ENCODE data around the gene DDX41. TPM values are rescaled to one million over a fixed set of nuclear protein-coding genes. Genes with fewer than 3 reads are reported as not detected.
A peak's percentile ranks its signal among the peaks of the same experiment; 100 is the strongest.

Gene DDX41
- total RNA-seq, 1 donor from 2014 or later: 117 TPM

DNA sequence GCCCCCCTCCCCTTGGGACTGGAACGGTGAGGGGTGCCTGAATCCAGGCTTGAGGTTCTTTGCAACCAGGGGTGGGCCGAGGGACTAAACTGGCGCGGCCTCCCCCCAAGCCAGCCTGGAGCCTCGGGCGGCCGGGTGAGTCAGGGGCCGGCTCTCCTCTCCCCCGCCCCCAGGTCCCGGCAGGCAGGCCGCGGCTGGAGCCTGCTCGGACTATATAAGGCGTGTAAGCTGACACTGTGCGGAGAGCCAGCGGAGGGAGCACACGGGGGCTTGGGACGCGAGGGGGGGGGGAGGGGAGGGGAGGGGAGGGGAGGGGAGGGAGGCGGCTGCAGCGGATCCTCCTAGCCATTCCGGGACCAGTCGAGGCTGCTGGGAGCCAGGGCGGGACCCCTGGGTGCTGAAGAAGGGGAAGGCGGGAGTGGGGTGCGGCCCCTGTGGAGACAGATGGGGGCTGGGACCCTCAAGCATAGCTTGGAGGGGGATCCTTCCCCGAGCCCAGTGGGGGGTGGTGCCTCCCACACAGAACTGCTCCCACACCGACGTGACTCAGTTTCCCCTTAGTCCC lies 20.0 kb downstream of the DDX41 start:
- TF ChIP-seq, protein P1, sequence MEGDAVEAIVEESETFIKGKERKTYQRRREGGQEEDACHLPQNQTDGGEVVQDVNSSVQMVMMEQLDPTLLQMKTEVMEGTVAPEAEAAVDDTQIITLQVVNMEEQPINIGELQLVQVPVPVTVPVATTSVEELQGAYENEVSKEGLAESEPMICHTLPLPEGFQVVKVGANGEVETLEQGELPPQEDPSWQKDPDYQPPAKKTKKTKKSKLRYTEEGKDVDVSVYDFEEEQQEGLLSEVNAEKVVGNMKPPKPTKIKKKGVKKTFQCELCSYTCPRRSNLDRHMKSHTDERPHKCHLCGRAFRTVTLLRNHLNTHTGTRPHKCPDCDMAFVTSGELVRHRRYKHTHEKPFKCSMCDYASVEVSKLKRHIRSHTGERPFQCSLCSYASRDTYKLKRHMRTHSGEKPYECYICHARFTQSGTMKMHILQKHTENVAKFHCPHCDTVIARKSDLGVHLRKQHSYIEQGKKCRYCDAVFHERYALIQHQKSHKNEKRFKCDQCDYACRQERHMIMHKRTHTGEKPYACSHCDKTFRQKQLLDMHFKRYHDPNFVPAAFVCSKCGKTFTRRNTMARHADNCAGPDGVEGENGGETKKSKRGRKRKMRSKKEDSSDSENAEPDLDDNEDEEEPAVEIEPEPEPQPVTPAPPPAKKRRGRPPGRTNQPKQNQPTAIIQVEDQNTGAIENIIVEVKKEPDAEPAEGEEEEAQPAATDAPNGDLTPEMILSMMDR (IDR thresholded peaks at IDR 0.05): no peak
- peak; percentile 78 to 96 for DNase-seq (ENCODE audit: low spot score in 2 of 2)
- Histone ChIP-seq H3K4me1 (peaks cover 29 to 47% of the 10 kb centered on the region in 2 donors), H3K36me3 (peaks cover 16 to 29% of the 10 kb centered on the region in 2 donors), H3K27me3 (no peaks in the 10 kb centered on the region), H3K9me3 (no peaks in the 10 kb centered on the region), H3K4me3 (peak overlapping the region; percentile 92 to 93), H3K27ac (peak overlapping the region; percentile 96 to 99)
- intact Hi-C loops (cut with DNase I): loop anchor here (1.0 to 5.0 kb wide), 4 partner anchors 20 to 185 kb away; partner anchors contain the start of genes GRK6 and MXD3

DNA sequence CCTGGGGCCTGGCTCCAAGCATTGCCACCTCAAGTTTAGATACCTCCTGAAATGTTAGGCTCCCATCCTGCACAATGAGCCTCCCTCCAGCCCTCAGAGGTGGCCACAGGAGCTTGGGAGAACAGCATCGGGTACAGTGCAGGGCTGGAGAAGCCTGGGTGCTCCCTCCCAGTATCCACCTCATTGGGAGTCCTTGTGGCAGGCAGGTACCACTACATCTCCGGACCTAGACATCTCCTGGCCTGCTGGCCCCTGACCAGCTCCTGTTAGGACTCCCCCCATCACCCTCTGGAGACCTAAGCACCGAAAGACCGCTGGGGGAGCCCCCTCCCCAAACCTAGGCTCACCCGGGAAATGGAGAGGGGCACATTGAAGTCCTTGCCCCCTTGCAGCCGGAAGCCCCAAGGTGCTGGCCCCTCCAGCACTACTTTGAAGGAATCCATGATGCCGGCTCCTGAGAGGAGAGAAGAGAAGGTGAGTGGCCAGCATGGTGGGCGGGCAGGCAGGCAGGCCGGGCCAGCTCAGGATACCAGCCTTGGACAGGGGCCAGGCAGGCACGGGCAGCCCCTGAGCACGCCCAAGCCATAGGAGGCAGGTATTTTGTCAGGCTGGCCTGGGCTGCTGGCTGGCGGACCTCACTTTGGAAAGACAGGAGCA lies 20.6 kb downstream of the DDX41 start:
- intact Hi-C loops (cut with DNase I): loop anchor here (2.0 to 5.0 kb wide), 2 partner anchors 51 to 184 kb away; partner anchors contain the start of gene MXD3
- Histone ChIP-seq H3K4me3 (peak overlapping the region; percentile 92 to 93), H3K4me1 (peaks cover 35 to 52% of the 10 kb centered on the region in 2 donors), H3K27me3 (no peaks in the 10 kb centered on the region), H3K9me3 (no peaks in the 10 kb centered on the region), H3K36me3 (peaks cover 22 to 35% of the 10 kb centered on the region in 2 donors), H3K27ac (peak overlapping the region; percentile 96 to 99)
- TF ChIP-seq, protein P1 (IDR thresholded peaks at IDR 0.05): peak in 2 of 3 experiments; percentile 13 to 19
- no peak for DNase-seq (ENCODE audit: low spot score in 2 of 2)

DNA sequence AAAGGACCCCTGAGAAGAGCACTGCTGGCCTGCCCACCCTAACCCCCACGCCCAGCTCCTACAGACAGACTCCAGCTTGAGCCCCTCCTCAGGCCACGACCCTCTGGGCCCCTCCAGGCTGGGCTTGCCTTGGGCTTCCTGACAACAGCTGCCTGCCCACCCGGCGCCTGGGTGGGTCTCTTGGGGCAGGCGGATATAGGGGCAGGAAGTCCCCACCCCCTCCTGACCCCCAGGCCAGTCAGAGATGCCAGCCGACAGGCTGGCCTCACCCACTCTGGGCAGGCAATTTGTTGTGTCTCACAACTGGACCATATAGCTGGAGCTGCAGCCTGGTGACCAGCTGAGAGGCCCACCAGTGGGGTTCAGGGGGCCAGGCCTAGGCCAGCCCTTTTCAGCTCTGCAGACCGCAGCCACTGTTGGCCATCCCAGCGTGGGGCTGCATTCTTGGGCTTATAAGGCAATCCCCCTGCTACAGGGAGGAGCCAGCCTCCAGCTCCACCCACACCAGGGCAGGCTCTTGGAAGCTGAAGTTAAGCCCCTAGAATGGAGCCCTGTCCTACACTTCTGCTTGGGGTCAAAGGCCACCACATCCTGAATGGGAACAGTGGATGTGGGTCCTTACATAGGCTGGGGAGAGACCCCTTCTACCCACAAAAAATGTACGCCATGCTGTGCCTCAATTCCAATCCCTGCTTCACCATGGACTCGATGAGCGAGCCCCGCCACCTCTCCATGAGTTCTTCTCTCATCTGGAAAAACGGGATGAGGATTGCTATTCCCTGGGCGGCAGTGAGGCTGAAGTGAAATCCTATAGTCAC lies 21.3 kb downstream of the DDX41 start:
- peak overlapping the region; percentile 96 to 99 for H3K27ac ChIP-seq
- H3K9me3 ChIP-seq: no peaks in the 10 kb centered on the region
- no peaks in the 10 kb centered on the region for H3K27me3 ChIP-seq
- peak overlapping the region; percentile 92 to 93 for H3K4me3 ChIP-seq
- intact Hi-C loops (cut with DNase I): loop anchor here (2.0 to 5.0 kb wide), 2 partner anchors 51 to 183 kb away; partner anchors contain the start of gene MXD3
- peak; percentile 85 to 96 for DNase-seq (ENCODE audit: low spot score in 2 of 2)
- H3K4me1 ChIP-seq: peaks cover 39 to 57% of the 10 kb centered on the region in 2 donors
- TF ChIP-seq, protein P1 (IDR thresholded peaks at IDR 0.05): peak in 1 of 3 experiments; percentile 11
- peaks cover 30 to 42% of the 10 kb centered on the region in 2 donors for H3K36me3 ChIP-seq

DNA sequence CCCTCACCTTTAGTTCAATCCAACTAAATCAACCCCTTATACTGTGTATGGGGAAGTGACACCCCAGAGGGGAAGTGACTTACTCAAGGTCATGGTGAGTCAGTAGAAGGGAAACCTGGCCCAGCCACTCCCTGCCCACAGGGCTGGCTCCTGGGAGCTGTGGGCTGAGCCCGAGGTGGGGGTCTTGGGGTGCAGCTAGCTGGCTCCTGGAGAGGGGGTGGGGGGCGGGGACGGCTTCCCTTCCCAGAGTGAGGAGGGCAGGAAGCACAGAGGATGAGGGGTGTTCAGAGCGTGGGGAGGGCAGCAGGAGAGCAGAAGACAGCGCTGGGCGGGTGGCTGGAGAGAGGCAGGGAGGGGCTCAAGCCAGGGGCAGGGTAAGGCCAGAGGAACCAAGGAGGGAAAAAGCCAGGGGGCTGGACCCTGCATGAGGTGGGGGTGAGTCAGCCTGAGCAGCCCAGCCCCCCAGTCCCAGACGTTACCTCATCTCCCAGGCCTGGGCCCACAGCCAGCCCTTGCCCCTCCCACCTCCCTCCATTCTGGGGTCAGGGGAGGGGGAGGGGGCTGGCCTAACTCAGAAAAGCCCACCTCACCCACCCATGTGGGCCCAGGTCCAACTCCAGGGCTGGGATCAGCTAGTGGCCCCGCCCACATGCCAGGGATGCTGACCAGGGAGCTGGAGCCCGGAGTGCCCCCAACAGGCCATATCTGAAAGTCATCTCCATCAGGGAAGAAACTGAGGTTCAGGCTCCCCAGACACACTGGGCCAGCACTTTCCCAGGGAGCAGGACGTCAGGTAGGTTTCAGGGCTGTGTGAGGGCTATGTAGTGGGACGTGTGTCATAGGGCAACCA lies 22.2 kb downstream of the DDX41 start:
- H3K4me1 ChIP-seq: peaks cover 39 to 64% of the 10 kb centered on the region in 2 donors
- intact Hi-C loops (cut with DNase I): loop anchor here (1.0 to 5.0 kb wide), 3 partner anchors 15 to 182 kb away; partner anchors contain the start of gene MXD3
- peaks cover 39 to 50% of the 10 kb centered on the region in 2 donors for H3K36me3 ChIP-seq
- no peaks in the 10 kb centered on the region for H3K9me3 ChIP-seq
- H3K27ac ChIP-seq: peak overlapping the region; percentile 96 to 99
- TF ChIP-seq, protein P1 (IDR thresholded peaks at IDR 0.05): peak in 2 of 3 experiments; percentile 22 to 37
- peak; percentile 74 to 95 for DNase-seq (ENCODE audit: low spot score in 2 of 2)
- peak overlapping the region; percentile 31 to 92 for H3K4me3 ChIP-seq
- no peaks in the 10 kb centered on the region for H3K27me3 ChIP-seq
